NCI-H2171 (cell line): ENCODE measurements around the gene TLR5.
"Not testable (repeated sequence)": the region's sequence is repeated elsewhere in the genome, so short reads cannot be mapped to it uniquely, and the experiment has no call there.

ENCODE experiments used
- DNase-seq: peaks from one replicate; lab custom pipeline; 2025; lab: John Stamatoyannopoulos, UW

Gene TLR5, protein sequence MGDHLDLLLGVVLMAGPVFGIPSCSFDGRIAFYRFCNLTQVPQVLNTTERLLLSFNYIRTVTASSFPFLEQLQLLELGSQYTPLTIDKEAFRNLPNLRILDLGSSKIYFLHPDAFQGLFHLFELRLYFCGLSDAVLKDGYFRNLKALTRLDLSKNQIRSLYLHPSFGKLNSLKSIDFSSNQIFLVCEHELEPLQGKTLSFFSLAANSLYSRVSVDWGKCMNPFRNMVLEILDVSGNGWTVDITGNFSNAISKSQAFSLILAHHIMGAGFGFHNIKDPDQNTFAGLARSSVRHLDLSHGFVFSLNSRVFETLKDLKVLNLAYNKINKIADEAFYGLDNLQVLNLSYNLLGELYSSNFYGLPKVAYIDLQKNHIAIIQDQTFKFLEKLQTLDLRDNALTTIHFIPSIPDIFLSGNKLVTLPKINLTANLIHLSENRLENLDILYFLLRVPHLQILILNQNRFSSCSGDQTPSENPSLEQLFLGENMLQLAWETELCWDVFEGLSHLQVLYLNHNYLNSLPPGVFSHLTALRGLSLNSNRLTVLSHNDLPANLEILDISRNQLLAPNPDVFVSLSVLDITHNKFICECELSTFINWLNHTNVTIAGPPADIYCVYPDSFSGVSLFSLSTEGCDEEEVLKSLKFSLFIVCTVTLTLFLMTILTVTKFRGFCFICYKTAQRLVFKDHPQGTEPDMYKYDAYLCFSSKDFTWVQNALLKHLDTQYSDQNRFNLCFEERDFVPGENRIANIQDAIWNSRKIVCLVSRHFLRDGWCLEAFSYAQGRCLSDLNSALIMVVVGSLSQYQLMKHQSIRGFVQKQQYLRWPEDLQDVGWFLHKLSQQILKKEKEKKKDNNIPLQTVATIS

DNA sequence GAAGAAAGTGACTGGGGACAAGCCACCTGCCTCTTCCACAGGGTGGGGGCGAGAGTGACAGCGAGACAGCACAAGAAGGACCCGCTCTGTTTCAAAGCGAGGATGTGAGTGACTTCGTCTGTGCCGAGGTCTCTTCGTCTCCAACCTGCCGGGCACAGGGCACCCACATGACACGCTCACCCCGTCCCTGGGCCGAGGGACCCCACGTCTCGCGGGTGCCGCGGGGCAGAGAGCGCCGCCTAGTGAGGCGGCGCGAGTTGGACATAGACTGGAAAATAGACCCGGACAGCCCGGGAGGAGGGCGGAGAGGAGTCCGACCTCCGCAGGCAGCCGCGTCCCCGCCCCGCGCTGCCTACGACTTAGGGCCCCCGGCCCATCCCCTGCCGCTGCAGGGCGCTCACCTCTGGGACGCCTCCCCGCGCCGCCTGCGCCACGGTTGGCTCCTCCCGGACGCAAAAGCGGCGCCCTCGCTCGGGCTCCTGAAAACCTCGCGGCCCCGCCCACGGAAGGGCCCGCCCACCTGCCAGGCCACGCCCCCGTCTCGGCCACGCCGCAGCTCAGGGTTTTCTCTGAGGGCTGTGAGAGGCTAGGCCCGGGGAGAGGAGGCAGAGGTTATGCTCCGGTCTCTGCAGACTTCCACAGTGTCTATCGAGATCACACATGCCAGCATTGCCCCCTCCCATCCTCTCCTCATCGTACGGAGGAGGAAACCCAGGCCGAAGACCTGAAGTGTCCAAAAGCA is at the start of gene TLR5:
Gene TLR5 (minus strand): TSS at position 454 of the 742 bp plus-strand sequence. CDS start 30,217 bp downstream, outside the sequence.
- DNase-seq, result peak; percentile 76

DNA sequence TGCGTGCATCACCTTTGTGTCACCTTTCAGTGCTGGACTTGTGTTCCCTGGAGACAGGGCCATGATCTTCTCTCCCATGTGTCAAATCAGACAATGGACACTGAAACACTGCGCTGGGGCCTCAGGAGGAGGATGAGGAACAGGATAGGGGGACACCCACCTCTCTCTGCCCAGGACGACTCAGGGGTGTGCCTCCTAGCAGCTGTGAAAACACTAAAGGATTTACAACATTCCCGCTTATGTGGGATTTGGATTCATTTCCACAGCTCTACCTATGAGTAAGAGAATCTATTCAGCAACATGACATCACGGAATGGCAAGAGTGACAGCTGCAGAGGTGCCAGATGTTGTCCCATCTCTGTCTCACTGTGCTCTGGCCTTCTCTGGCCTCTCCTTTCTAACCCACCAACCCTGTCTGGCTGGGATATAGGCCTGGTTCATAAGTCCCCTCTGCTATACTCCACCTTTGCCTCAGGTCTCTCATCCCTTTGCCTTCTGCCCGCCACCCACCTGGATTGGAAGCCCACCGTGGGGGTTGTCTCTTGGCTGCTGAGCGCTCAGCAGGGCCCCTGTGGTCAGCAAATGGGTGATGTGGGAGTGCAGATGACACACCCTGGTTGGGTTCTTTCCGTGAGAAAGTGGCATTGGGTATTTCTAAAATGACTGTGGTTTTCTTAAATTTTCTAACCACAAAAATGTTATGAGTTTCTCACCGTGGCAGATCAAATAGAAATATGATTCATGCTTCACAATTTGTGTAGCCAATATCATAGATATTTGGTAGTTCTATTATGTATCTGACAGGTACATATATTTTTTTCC is 47.1 kb upstream of the TLR5 start:
- no peak for DNase-seq

DNA sequence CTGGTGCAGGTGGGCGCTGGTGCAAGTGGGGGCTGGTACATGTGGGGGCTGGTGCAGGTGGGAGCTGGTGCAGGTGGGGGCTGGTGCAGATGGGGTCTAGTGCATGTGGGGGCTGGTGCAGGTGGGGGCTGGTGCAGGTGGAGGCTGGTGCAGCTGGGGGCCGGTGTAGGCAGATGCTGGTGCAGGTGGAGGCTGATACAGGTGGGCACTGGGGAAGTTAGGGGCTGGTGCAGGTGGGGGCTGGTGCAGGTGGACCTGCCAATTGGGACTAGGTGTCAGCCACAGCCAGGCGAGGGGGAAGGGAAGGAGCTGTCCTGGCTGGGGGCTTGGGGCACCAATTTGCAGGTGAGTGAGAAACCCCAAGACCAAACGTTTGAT is 46.5 kb upstream of the TLR5 start:
- no peak for DNase-seq

DNA sequence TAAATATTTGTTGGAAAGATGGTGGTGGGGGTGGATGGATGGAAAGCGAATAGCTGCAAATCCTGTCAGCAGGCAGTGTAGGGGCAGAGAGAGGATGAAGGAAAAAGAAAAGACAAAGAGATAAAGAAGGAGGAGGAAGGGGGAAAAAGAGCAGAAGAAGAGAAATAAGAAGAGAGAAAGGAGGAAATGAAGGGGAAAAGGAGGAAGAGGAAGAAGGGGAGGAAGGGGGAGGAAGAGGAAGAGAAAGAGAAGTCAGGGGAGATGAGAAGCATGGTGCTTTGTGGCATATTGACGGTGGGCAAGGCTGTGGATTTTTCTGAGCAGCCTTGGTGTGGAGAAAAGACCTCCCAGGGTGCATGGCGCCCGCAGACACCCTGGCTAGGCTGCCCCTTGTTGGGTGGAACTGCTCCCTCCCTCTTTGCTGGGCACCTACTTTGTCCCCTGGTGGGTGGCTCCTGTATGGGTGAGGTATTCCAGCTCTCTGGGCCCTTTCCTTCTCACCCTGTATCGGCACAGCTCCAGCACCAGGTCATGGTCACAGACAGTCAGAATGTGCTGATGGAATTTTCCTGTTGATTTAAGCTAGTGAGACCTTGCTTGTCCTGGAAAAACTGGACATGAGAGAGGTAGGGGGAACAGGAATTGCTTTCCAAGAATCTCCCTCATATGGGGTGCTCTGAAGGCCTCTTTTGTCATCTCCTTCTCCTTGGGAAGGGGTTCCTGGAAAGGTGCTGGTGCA is 45.7 kb upstream of the TLR5 start:
- DNase-seq, result no peak

DNA sequence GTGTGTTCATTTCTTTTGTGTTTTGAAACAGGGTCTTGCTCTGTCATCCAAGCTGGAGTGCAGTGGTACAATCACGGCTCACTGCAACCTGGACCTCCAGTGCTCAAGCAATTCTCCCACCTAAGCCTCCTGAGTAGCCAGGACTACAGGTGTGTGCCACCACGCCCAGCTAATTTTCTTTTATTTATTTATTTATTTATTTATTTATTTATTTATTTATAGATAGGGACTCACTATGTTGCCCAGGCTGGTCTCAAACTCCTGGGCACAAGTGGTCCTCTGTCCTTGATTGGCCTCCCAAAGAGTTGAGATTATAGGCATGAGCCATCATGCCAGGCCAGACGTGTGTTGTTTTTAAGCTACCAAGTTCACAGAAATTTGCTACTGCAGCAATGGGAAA is 43.8 kb upstream of the TLR5 start:
- no peak for DNase-seq

DNA sequence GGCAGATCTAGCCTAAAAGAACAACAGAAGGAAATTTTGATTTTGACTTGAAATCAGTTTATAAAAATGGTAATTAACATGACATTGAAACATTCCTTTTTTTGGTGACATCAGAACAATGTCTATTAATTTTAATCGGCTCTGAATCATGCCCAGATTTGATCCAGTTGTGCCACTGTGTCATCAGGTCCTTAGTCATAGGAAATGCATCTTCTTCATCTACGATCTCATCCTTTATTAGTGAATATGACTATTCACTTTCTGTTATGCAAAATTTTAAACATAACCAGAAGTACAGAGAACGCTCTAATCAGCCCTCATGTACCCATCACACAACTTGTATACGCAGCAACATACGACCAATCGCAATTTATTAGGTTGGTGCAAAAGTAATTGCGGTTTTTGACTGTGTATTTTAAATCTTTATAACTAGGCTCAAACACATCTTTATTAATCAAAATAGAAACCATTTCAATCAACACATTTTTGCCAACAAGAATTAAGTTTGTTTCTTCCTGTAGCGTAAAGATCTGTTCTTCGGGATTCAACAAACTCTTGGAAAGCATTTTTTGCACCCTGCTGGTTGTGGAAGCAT is 40.3 kb upstream of the TLR5 start:
- DNase-seq, result no peak

DNA sequence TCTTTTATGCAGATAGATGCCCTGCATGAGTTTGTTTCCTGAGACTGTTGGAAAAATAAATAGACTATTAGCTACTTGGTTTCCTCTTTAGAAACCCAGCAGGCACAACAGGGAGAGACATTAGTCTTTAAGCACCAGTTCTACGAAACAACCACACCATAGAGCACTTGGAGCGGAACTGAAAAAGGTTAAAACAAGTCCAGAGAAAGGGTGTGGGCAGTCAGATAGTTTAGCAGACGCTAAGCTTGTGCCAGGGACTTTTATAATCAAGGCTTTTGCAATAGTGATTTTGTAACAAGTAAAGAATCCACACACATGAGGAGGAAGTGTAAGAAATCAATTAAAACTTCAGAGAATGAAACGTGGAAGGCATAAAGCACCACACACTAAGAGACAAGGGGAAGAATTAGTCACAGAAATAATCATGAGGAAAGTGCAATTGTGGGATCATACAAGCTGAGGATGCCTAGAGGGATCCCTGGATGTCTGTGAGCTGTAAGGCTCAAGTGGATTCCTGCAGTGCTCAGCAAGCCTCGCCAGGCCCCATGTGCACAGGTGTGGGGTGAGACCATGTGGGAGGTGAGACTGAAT is 37.8 kb upstream of the TLR5 start:
- DNase-seq, result no peak

DNA sequence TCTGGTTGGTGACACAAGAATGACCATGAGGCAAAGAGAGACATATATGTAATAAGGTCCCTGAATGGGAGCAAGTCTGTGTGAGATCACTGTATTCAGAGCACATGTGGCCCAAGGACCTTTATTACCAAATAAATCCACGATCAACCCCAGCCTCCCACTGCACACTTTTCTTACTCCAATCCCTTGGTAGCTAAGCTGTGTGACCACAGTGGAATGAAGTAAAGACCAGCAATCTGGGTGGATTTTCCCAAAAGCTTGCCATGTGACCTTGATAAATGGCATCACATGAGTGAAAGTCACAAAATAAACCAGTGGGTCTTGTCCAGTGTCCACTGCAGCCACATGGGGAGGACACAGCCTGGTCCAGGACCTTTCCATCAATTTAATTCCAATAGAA is 36.7 kb upstream of the TLR5 start:
- DNase-seq, result no peak

DNA sequence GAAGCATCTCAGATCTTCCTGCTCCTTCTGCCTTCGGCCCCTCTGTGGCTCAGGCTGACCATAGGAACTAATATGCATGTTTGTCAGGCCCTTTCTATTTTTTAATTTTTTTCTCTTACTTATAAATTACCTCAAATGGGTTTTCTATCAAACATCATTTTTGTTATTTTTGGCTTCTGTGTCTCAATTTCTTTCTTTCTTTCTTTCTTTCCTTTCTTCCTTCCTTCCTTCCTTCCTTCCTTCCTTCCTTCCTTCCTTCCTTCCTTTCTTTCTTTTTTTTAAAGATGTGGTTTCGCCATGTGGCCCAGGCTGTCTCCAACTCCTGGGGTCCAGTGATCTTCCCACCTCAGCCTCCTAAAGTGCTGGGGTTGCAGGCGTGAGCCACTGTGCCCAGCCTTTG is 36.2 kb upstream of the TLR5 start:
- no peak for DNase-seq

DNA sequence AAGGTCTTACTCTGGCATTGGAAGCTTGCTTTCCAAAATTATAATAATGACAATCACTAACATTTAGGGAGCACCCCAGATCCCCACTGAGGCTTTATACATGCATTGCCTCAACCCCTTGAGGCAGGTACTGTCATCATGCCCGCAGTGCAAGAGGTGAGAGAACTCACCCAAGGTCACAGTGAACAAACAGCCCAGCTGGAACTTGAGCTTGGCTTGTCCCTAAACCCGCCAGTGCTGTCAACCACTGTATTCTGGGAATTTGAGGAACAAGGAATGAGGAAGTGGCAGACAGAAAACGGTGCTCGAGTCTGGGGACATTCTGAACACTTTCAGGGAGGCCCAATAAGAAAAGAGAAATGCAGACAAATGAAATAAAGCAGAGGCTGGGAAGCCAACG is 34.6 kb upstream of the TLR5 start:
- DNase-seq, result no peak

DNA sequence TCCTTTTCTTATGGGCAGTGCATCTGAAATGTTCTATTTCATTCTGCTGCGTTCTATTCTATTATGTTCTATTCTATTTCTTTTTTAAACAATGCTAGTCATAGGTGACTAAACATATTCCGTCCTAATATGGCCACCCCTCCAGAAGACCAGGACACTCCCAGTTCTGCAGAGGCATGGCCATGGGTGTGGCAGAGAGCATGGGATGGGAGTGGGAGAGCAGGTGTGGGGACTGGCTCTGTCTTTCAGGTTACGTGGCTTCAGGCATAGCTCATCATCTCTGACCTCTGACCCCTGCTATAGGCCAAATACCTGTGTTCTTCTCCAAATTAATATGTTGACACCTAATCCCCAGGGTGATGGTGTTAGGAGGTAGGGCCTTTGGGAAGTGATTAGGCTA is 33.4 kb upstream of the TLR5 start:
- DNase-seq, result no peak

DNA sequence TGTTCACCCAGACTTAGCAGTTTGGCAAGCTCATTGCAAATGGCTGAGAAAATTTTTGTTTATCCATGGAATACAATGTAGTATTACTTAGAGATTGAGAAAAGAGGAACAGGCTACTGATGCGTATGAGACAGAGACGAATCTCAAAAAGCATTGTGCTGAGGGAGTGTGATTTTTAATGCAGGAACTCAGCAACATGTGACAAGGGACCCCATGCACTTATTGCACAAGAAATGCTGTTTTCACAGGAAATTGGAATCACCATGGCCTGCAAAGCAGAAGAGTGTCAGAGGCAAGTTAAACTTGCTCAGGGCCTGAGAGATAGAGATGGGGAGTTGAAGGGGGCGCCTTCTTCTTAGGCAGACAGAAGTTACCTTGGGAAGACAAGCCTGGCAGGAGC is 32.6 kb upstream of the TLR5 start:
- DNase-seq, result no peak

DNA sequence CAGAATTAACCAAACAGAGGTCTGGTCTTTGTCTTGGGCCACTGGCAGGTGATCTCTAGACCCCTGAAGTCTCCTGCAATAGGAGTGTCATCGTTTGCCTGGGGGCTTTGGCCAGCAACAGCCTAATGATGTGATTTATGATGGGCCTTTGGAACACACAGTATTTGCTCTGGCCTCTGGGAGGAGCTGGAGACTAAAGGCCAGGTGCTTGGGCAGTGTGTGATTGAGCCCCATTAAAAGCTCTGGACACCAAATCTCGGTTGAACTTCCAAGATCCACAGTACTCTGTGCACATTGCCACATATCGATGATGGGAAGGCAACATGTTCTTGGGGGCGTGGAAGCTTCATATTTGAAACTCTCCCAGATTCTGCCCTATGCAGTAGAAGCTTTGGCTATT is 32.0 kb upstream of the TLR5 start:
- no peak for DNase-seq

DNA sequence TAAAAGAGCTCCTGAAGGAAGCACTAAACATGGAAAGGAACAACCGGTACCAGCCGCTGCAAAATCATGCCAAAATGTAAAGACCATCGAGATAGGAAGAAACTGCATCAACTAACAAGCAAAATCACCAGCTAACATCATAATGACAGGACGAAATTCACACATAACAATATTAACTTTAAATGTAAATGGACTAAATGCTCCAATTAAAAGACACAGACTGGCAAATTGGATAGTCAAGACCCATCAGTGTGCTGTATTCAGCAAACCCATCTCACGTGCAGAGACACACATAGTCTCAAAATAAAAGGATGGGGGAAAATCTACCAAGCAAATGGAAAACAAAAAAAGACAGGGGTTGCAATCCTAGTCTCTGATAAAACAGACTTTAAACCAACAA is 26.4 kb upstream of the TLR5 start:
- not testable (repeated sequence) for DNase-seq

DNA sequence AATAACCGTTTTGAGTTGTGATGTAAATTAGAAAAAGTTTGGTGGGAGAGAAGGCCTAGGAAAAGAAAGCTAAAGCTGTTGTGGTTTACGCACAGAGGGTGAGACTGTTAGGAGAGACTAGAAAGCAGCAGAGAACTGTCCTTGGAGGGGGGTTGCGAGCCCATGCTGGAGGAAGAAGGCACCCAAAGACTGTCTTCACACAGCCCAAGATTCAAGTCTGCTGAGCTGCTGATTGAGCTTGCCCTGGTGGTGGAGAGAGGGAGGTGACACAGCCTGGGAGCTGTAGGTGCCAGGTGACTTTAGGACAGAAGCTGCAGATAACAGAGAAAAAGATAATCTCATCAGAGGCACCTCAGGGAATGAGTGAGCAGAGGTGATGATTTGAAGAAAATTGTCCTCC is 18.3 kb upstream of the TLR5 start:
- DNase-seq, result no peak

DNA sequence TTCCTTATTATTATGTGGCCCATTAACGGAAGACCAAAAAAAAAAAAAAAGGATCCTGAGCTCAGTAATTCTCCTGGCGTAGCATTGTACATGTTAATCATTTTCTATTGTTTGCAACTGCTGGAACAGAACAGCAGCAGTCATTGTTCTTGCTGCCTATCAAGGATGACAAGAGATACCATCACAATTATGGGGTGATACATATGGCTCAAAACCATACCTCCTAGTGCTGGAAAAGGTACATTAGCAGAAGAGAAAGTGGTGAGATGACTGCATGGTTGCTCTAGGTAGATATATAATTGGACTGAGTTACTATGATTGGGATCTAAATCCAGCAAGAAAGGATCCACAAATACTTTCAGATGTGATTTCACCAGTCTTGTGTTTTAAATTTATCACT is 13.3 kb upstream of the TLR5 start:
- DNase-seq, result no peak

DNA sequence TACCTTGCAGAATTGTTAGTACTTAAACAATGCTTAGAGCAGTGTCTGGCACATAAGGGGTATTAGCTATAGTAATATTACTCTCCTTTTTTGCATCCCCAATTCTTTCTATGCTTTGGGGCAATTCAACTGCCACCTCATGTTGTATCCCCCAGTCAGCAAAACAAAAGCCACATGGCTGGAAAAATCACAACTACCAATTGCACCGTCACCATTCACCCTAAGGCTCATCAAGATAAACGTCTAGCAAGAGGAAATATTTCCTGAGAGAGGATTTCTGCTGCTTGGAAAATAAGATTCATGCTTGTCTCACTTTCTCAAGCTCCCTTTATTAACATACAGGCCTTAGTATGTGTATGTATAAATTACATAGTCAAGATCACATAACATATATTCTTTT is 12.1 kb upstream of the TLR5 start:
- DNase-seq, result no peak

DNA sequence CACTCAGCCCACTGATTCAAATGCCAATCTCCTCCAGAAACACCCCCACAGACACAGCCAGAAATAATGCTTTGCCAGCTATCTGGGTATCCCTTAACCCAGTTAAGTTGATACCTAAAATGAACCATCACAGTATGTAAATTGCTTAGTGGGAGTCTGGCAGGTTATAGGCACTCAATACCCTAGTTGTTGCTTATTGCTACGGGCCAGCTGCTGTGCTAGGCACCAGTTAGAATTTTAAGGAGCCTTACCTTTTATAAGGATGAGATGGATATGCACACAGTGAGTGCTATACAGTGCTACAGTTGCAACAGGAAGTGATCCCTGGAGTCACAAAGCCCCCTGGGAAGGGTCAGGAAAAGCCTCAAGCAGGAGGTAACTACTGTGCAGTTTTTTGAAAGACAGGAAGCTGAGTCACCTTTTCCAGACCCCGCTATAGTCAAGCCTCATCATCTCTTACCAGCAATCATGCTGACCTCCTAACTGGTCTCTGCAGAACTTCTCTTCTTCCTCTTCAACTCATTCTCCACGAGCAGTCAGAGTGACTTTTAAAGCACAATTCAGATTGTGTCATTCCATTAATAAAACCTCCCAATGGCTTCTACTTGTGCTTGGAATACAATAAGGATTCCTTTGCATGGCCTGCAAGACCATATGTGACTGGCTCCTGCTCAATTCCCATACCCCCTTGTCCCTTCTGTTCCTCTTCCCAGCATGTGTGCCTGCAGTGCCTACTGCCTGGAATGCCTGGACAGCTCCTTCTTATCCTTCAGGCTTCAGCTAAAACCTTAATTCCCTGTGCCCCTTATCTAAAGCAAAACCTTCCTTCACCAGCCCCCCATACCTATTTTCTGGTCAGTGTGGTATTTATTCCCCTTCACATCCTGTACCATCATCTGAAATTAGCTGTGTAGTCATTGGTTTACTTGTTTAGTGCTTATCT is 10.4 kb upstream of the TLR5 start:
- DNase-seq, result no peak

DNA sequence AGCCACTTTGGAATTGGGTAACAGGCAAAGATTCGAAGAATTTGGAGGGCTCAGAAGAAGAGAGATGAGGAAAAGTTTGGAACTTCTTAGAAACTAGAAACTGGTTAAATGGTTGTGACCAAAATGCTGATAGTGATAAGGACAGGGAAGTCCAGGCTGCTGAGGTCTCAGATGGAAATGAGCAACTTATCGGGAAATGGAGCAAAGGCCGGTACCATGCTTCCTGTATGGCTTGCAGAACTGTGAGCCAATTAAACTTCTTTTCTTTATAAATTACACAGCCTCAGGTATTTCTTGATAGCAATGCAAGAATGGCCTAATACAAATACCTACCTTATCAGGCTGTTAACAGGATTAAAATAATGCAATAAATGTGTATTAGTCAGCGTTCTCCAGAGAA is 9.4 kb upstream of the TLR5 start:
- no peak for DNase-seq
